Mucosa of stomach (tissue), 1 donor: Measurements from ENCODE around the gene FASLG.

ENCODE experiments used
- H3K27me3 ChIP-seq: one replicate; pipeline ENCODE4 v1.7.0; 2013; ENCODE audit warnings: mild to moderate bottlenecking, low read length; ENCODE audit not compliant: control insufficient read depth, insufficient read depth
- H3K36me3 ChIP-seq: one replicate; pipeline ENCODE4 v1.7.0; 2013; ENCODE audit warnings: low read length; ENCODE audit not compliant: control insufficient read depth, insufficient read depth
- H3K4me1 ChIP-seq: one replicate; pipeline ENCODE4 v1.7.0; 2013; ENCODE audit warnings: mild to moderate bottlenecking, low read length; ENCODE audit not compliant: control insufficient read depth, insufficient read depth
- H3K4me3 ChIP-seq: one replicate; pipeline ENCODE4 v1.7.0; 2013; ENCODE audit warnings: low read length
- H3K9ac ChIP-seq: one replicate; pipeline ENCODE4 v1.7.0; 2013; ENCODE audit warnings: mild to moderate bottlenecking, low read length, moderate library complexity
- H3K9me3 ChIP-seq: one replicate; pipeline ENCODE4 v1.7.0; 2013; ENCODE audit warnings: mild to moderate bottlenecking, low read length, moderate library complexity; ENCODE audit not compliant: control insufficient read depth
- donor health status: Pancreatic carcinoma.

Gene FASLG

DNA sequence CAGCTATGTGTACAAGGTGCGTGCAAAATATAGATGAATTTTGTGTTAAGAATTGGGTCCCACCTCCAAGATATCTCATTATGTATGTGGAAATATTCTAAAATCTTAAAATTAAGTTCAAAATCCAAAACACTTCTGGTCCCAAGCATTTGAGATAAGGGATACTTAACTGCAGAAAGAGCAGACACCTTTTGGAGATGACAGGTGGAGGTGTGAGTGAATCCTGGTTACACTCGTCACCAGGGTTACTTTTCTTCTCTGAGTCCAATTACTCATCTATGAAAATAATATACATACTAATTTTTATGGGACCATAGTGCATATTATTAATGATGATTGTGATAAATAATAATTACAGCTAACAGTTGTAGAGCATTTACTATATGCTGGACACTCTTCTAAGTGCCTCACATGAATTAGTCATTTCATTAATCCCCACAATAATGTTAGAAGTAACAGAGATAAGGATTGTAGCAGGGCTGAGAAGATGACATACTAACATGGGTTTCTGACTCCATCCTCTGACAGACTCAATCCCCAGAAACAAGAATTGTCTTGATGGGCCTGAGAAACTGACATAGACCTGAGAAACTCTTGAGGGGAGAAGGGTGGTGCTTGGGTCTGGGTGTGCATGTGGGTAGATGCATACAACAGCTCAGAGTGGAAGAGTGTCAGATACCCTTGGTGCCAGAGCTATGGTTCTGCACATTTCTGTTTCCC, 8.3 kb upstream of the FASLG start:
- no peak overlapping the region for H3K4me3 ChIP-seq
- H3K9me3 ChIP-seq: no peaks in the 10 kb centered on the region
- no peaks in the 10 kb centered on the region for H3K4me1 ChIP-seq
- H3K36me3 ChIP-seq: no peaks in the 10 kb centered on the region
- H3K27me3 ChIP-seq: no peaks in the 10 kb centered on the region
- no peak overlapping the region for H3K9ac ChIP-seq

DNA sequence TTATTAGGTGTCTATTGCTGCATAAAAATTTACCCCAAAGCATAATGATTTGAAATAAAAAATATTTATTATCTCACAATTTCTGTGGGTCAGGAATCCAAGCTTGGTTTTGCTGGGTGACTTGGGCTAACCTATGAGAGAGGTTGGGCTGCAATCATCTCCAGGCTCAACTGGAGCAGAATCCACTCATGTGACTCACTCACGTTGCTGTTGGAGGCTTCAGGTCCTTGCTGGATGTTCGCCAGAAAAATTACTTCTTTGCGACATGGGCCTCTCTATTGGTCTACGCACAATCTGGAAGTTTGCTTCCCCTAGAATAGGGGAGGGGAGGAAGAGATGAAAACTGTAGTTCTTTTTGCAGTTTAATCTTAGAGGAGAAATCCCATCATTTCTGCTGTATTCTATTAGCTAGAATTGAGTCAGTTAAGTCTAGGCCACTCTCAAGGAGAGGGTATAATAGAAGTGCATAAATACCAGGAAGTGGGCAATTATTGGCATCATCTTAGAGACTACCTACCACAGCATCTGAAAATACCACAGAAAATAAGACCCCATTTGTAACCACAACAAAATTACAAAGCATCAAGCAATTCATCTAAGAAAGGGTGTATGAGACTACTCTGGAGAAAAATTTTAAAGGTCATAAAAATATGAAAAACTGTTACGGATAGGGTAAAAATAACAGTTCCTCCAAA, 5.7 kb upstream of the FASLG start:
- no peaks in the 10 kb centered on the region for H3K36me3 ChIP-seq
- H3K27me3 ChIP-seq: no peaks in the 10 kb centered on the region
- no peak overlapping the region for H3K9ac ChIP-seq
- H3K9me3 ChIP-seq: no peaks in the 10 kb centered on the region
- H3K4me3 ChIP-seq: no peak overlapping the region
- no peaks in the 10 kb centered on the region for H3K4me1 ChIP-seq

DNA sequence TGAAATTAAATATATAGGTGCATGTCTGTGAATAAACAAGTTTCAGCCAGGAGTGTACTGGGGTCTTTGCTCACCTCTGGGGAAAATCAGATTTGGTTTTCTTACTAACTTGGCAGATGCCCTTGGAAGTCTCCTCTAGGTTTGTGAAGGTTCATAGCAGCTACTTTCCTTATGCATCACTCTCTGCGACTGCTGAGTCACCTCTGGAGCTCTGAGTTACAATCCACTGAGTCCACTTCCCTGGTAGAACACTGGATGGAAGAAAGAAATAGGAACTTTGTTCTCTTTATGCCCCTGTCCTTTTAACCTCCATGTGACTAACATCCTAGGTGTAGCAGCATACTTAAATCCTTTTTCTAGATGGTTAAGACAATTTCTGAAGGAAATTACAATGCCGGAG, 4.4 kb upstream of the FASLG start:
- no peaks in the 10 kb centered on the region for H3K27me3 ChIP-seq
- no peaks in the 10 kb centered on the region for H3K9me3 ChIP-seq
- H3K4me1 ChIP-seq: no peaks in the 10 kb centered on the region
- no peak overlapping the region for H3K4me3 ChIP-seq
- no peaks in the 10 kb centered on the region for H3K36me3 ChIP-seq
- H3K9ac ChIP-seq: no peak overlapping the region

DNA sequence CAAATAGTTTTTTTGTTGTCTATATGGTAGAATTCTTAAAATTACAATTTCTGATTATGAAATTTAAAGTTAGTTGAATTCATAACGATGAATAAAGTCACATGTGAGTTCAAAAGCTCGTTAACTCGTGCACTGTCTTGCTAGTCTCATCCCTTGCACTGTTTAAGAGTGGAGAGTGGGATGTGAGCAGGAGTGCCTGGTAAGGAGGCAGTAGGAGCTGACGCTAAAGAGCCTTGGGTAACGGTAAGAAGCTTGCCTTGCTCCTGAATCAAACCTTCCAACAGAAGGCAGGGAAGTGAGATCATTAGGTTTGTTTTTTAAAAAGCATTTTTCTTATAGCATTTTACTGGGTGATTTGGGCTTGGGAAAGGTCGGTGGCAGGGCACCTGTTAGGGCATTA, 2.3 kb upstream of the FASLG start:
- Histone ChIP-seq H3K9ac (no peak overlapping the region), H3K27me3 (no peaks in the 10 kb centered on the region), H3K36me3 (no peaks in the 10 kb centered on the region), H3K4me1 (no peaks in the 10 kb centered on the region), H3K4me3 (no peak overlapping the region), H3K9me3 (no peaks in the 10 kb centered on the region)

DNA sequence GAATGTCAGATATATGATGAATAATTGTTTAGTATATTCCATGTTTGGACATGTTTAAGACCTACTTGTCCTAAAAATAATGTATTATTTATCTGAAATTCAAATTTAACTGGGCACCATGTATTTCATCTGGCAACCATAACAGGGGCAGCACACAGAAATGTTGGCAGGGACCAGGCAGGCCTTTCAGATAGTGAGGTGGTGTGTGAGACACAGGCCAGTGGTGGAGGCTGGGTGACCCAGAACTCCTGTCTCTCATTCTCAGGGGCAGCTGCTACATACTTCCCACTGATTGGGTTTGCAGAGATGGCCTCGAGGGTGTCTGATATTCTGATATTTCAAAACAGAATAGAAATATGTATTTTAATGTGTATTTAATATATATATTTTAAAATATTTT, 1.3 kb upstream of the FASLG start:
- Histone ChIP-seq H3K9ac (no peak overlapping the region), H3K36me3 (no peaks in the 10 kb centered on the region), H3K27me3 (no peaks in the 10 kb centered on the region), H3K9me3 (no peaks in the 10 kb centered on the region), H3K4me3 (no peak overlapping the region), H3K4me1 (no peaks in the 10 kb centered on the region)

DNA sequence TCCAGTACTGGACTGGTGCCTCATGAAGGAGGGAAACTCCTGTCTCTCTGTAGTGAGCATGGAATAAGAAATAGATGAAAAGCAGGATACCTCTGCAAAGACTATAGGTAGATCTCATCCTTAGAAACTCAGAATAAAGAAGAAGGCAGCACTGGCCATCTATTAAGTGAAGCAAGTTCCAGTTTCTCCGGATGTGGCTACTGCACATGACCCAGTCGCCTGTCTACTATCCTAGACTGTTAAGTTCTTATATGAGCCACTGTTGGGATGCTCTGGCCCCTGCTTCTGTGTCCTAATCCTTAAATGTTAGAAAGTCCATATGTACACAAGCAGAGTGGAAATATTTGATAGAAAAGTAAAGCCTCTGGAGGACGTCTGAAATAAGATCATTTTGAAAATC, 2.2 kb downstream of the FASLG start:
- no peak overlapping the region for H3K9ac ChIP-seq

DNA sequence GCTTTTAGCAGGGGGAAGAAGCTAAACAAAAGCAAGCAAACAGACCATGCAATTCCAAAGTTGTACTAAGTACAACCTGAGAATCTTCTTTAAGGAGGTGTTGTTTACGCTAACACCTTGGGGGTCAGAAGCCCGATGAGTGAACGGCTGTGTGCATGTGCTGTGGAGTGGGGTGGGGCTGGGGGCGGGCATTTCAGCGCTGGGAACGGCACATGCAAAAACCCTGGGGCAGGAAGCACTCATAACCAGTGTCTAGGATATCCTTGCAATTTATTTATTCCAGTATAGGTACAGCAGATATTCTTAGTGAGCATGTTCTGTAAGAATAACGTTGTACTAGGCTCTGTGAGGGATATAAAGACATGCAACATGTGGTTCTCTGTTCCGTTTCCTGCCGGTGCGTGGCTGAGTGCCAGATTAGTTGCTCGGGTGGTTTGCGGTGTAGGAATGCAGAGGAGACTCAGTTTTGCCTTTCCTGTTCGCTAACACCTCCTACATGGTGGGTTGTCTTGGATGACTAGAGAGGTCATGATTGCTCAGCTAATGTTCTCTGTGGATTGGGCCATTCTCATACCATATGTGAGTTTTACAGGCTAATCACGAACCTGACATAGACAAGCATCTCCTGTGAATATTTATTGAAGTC, 3.7 kb downstream of the FASLG start:
- Histone ChIP-seq H3K4me3 (no peak overlapping the region), H3K9ac (no peak overlapping the region), H3K36me3 (no peaks in the 10 kb centered on the region), H3K9me3 (no peaks in the 10 kb centered on the region), H3K4me1 (no peaks in the 10 kb centered on the region), H3K27me3 (no peaks in the 10 kb centered on the region)

More for the DNA sequence above, 2.2 kb downstream of the FASLG start:
- no peaks in the 10 kb centered on the region for H3K27me3 ChIP-seq
- H3K4me1 ChIP-seq: no peaks in the 10 kb centered on the region
- no peak overlapping the region for H3K4me3 ChIP-seq
- H3K36me3 ChIP-seq: no peaks in the 10 kb centered on the region
- no peaks in the 10 kb centered on the region for H3K9me3 ChIP-seq

DNA sequence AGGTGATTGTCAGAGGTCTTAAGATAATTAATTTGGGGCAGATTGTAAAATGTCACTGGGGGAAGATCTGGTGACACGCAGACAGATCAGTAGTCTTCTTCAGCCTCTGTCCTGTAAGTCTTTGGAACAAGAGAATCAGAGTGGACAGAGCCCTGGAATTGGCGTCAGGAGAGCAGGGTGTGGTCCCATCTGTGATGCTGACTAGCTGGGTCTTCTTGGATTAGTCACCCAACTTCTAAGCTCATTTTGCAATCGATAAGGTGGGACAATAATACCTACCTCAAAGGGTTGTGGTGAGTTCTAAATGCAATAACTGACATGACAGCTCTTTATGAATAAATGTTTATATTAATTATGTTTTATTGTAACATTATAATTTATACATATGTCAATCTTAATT, 4.8 kb downstream of the FASLG start:
- H3K36me3 ChIP-seq: no peaks in the 10 kb centered on the region
- no peaks in the 10 kb centered on the region for H3K27me3 ChIP-seq
- no peak overlapping the region for H3K4me3 ChIP-seq
- no peaks in the 10 kb centered on the region for H3K9me3 ChIP-seq
- H3K4me1 ChIP-seq: no peaks in the 10 kb centered on the region
- H3K9ac ChIP-seq: no peak overlapping the region

DNA sequence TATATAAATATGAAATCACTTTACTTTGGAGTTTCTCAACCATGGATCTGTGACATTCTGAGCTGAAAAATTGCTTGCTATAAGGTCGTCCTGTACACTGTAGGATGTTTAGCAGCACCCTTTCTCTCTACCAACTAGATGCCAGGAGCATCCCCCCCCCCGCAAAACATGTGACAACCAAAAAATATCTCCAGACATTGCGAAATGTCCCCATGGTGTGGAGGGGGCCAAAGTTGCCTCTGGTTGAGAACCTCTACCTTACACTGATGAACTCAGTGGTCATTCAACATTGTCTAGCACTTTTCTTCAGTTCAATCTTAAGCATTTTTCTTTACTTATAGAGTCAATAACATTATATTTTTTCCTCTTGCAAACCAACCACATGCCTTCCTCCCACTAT, 9.2 kb downstream of the FASLG start:
- Histone ChIP-seq H3K36me3 (no peaks in the 10 kb centered on the region), H3K9me3 (no peaks in the 10 kb centered on the region), H3K9ac (no peak overlapping the region), H3K4me1 (no peaks in the 10 kb centered on the region), H3K4me3 (no peak overlapping the region), H3K27me3 (no peaks in the 10 kb centered on the region)

DNA sequence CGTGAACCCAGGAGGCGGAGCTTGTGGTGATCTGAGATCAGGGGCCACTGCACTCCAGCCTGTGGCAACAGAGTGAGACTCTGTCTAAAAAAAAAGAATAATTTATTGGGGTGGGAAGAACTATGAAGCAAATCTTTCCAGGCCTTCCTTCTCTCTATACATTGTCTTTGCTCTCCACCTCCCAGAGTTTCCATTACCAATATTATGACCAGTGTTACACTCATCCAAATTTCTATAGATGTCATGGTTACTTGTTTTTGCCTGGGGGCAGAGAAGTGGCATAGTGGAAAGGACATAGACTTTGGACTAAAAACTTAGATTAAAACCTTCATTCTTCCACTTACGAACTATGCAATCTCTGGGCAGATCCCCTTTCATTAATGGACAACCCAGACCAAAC, 10.1 kb downstream of the FASLG start:
- no peaks in the 10 kb centered on the region for H3K4me1 ChIP-seq
- no peaks in the 10 kb centered on the region for H3K27me3 ChIP-seq
- H3K9me3 ChIP-seq: no peaks in the 10 kb centered on the region
- H3K36me3 ChIP-seq: no peaks in the 10 kb centered on the region
- H3K4me3 ChIP-seq: no peak overlapping the region
- H3K9ac ChIP-seq: no peak overlapping the region

DNA sequence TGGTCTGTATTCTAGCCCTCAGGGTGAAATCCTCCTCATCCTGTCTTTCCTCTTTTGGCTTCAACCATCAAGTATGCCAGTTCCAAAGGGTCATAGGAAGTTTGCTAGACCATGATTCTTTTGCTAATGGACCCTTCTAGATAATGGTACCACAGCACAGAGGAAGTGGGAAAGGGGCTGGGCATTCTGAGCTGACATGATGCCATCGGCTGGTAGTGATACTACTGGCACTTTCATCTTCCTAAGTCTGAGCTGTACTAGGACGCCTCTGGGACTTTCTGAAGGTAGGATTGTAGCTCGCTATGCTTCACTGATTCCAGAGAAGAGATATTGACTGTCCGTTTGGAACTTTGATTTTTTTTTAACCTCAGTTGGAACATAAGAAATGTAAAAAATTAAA, 11.4 kb downstream of the FASLG start:
- no peaks in the 10 kb centered on the region for H3K9me3 ChIP-seq
- no peak overlapping the region for H3K4me3 ChIP-seq
- no peak overlapping the region for H3K9ac ChIP-seq
- H3K4me1 ChIP-seq: no peaks in the 10 kb centered on the region
- no peaks in the 10 kb centered on the region for H3K27me3 ChIP-seq
- no peaks in the 10 kb centered on the region for H3K36me3 ChIP-seq

DNA sequence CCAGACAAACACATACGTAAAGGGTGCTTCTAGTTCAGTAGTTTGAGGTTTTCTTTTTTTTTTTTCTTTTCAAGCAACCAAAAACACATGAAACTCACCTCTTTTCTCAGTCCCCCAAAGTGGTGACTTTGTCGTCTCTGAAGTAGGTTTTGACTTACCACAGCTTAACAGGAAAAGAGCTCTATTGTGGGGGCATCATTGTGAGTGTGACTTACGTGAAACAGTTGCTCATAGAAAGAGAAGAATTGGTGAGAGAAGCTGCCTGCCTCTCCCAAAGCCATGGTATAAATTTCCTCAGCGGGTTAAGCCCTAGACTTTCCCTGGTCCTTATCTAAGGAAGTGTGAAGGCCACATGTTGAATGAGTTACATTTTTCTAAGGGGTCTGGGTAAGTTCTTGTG, 11.9 kb downstream of the FASLG start:
- no peaks in the 10 kb centered on the region for H3K4me1 ChIP-seq
- H3K27me3 ChIP-seq: no peaks in the 10 kb centered on the region
- no peak overlapping the region for H3K9ac ChIP-seq
- no peak overlapping the region for H3K4me3 ChIP-seq
- no peaks in the 10 kb centered on the region for H3K36me3 ChIP-seq
- H3K9me3 ChIP-seq: no peaks in the 10 kb centered on the region
